Astrocyte of the spinal cord (primary cell): ENCODE data around the gene MYOZ1.

Experiments used
- DNase-seq: peaks from one replicate; pipeline ENCODE4 v3.0.0; 2011; ENCODE audit warnings: low read depth, low spot score
- H3K4me3 ChIP-seq: 2 replicates; pipeline ENCODE4 v1.5.1; 2011; ENCODE audit warnings: low read depth, mild to moderate bottlenecking, low read length, moderate library complexity
- in situ Hi-C: cut with HindIII; loops from 2 replicates; pipeline ENCODE4 v1.10.0; 2017; ENCODE audit warnings: low sequenced_read_pairs
- TF ChIP-seq, protein P1 (sequence below): IDR thresholded peaks from 2 replicates; pipeline ENCODE4 v1.5.1; 2012; ENCODE audit warnings: low read depth, mild to moderate bottlenecking, low read length, inconsistent platforms

Gene MYOZ1

DNA sequence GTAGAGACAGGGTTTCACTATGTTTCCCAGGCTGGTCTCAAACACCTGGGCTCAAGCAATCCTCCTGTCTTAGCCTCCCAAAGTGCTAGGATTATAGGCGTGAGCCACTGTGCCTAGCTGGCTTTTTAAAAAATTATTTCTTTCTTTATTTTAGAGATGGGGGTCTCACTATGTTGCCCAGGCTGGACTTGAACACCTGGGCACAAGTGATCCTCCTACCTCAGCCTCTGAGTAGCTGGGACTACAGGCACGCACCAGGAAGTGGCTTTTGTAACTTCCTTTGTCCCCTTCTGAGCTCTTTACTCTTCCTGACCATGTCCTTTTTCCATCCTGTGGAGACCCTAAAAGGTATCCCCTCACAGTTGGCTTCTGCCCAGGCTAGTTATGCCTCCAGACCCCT lies 2.1 kb upstream of the MYOZ1 start:
- TF ChIP-seq, protein P1, sequence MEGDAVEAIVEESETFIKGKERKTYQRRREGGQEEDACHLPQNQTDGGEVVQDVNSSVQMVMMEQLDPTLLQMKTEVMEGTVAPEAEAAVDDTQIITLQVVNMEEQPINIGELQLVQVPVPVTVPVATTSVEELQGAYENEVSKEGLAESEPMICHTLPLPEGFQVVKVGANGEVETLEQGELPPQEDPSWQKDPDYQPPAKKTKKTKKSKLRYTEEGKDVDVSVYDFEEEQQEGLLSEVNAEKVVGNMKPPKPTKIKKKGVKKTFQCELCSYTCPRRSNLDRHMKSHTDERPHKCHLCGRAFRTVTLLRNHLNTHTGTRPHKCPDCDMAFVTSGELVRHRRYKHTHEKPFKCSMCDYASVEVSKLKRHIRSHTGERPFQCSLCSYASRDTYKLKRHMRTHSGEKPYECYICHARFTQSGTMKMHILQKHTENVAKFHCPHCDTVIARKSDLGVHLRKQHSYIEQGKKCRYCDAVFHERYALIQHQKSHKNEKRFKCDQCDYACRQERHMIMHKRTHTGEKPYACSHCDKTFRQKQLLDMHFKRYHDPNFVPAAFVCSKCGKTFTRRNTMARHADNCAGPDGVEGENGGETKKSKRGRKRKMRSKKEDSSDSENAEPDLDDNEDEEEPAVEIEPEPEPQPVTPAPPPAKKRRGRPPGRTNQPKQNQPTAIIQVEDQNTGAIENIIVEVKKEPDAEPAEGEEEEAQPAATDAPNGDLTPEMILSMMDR = no peak
- no peak for DNase-seq
- in situ Hi-C loops = no loop called here
- H3K4me3 ChIP-seq = no peak overlapping the region

GRCh38 chr10:73639286-73639685 lies 2.0 kb downstream of the MYOZ1 start:
- TF ChIP-seq, protein P1 = no peak
- no peak overlapping the region for H3K4me3 ChIP-seq
- in situ Hi-C loops = no loop called here
- DNase-seq = no peak

- TF ChIP-seq, protein P1 = no peak
- DNase-seq = no peak
- H3K4me3 ChIP-seq = no peak overlapping the region
- in situ Hi-C loops = no loop called here
These were observed 5.5 kb downstream of the MYOZ1 start for GRCh38 chr10:73635781-73636180.

DNA sequence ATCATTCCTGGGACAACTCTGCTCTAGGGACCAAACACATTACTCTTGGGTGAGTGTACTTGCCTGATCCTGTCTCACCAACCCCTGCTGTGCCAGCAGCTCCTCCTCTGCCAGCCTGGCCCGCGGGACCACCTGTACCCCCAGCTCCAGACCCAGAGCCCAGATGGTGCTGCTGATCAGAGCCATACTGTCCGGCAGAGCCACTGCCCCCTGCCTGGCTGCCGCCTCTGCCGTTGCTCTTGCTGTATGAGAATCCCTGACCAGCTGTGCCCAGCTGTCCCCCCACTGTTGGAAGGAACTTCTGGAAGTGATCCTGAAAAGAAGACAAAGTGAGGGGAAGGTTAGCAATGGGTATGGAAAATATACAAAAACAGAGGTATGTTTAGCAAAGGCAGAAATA lies 6.9 kb downstream of the MYOZ1 start:
- in situ Hi-C loops = no loop called here
- H3K4me3 ChIP-seq = no peak overlapping the region
- no peak for DNase-seq
- TF ChIP-seq, protein P1 = no peak

DNA sequence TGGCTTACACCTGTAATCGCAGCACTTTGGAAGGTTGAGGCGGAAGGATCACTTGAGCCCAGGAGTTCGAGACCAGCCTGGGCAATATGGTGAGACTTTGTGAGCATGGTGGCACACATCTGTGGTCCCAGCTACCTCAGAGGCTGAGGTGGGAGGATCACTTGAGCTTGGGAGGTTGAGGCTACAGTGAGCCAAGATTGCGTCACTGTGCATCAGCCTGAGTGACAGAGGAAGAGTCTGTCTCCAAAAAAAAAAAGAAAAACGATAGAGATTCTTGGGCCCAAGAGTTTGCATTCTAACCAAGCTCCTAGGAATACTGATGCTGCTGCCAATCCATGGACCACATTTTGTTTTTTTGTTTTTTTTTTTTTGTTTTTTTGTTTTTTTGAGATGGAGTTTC lies 12.1 kb downstream of the MYOZ1 start:
- in situ Hi-C loops = no loop called here
- no peak overlapping the region for H3K4me3 ChIP-seq
- TF ChIP-seq, protein P1 = no peak
- DNase-seq = no peak

DNA sequence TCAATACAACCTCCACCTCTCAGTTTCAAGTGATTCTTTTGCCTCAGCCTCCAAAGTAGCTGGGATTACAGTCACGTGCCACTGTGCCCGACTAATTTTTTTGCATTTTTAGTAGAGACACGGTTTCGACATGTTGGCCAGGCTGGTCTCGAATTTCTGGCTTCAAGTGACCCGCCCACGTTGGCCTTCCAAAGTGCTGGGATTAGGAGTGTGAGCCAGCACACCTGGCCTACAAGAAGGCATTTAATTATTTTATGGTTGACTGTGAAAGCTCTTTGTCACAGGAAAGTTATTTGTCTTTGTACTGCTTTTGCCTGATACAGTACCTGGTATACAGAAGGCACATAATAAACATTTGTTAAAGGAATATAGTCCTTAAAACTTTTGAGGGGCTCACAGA lies 12.9 kb downstream of the MYOZ1 start:
- in situ Hi-C loops = no loop called here
- no peak for DNase-seq
- TF ChIP-seq, protein P1 = no peak
- H3K4me3 ChIP-seq = no peak overlapping the region

- H3K4me3 ChIP-seq = no peak overlapping the region
- DNase-seq = no peak
- TF ChIP-seq, protein P1 = no peak
- in situ Hi-C loops = no loop called here
These were observed 14.0 kb downstream of the MYOZ1 start for GRCh38 chr10:73627300-73627699.
